Suppressor macrophage treated with lipopolysaccharide for 4 hours (primary cell): ENCODE data around the gene EPPIN.

ENCODE experiments used
- DNase-seq: peaks from one replicate; pipeline ENCODE4 v3.0.0-alpha.2; 2020

The EPPIN gene

GRCh38 chr20:45527294-45527693 lies 19.9 kb downstream of the EPPIN start:
- DNase-seq, result no peak

- DNase-seq, result peak; percentile 50
Measured at GRCh38 chr20:45523821-45524220, 23.4 kb downstream of the EPPIN start.

GRCh38 chr20:45518282-45518681 lies 28.9 kb downstream of the EPPIN start:
- DNase-seq, result no peak

GRCh38 chr20:45515147-45515913 lies 31.9 kb downstream of the EPPIN start, which contains the start of gene SPINT3:
Gene SPINT3, minus strand, starts transcription at chr20:45515622. Its CDS starts 14 bp downstream, at chr20:45515608.
- no peak for DNase-seq

- DNase-seq, result peak; percentile 54
Measured at GRCh38 chr20:45510242-45510862, 36.8 kb downstream of the EPPIN start.

GRCh38 chr20:45509091-45509490 lies 38.1 kb downstream of the EPPIN start:
- no peak for DNase-seq

GRCh38 chr20:45508068-45508886 lies 38.9 kb downstream of the EPPIN start:
- no peak for DNase-seq

GRCh38 chr20:45507011-45507820 lies 40.0 kb downstream of the EPPIN start:
- DNase-seq, result peak; percentile 79

- no peak for DNase-seq
Measured at GRCh38 chr20:45506398-45506797, 40.8 kb downstream of the EPPIN start.

- DNase-seq, result peak; percentile 64
Measured at GRCh38 chr20:45503403-45503802, 43.8 kb downstream of the EPPIN start.

- no peak for DNase-seq
Measured at GRCh38 chr20:45502561-45502960, 44.6 kb downstream of the EPPIN start.

- DNase-seq, result no peak
Measured at GRCh38 chr20:45501600-45501999, 45.6 kb downstream of the EPPIN start.

- DNase-seq, result no peak
Measured at GRCh38 chr20:45500022-45500421, 47.2 kb downstream of the EPPIN start.

- no peak for DNase-seq
Measured at GRCh38 chr20:45497971-45498494, 49.2 kb downstream of the EPPIN start.

GRCh38 chr20:45496166-45496565 lies 51.0 kb downstream of the EPPIN start:
- DNase-seq, result no peak

GRCh38 chr20:45495501-45495941 lies 51.7 kb downstream of the EPPIN start:
- DNase-seq, result peak; percentile 91
